ENCODE results near the gene OR6P1.

Gene OR6P1

DNA sequence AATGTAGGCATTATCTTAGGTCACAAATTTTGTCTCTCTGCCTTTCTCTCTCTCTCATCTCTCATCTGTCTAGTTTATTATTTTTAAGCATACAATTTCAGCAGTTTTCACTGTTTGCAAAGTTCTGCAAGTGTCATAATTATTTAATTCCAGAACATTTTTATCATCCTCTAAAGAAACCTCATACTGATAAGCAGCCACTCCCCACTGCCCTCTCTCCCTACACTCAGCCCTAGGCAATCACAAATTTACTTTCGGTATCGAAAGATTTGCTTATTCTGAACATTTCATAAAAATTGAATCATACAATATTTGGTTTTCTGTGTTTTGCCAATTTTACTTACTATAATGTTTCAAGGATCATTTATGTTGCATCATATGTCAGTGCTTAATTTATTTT is 32.8 kb downstream of the OR6P1 start:
- H3K27me3 ChIP-seq (ENCODE audit: insufficient read depth, low read depth, severe bottlenecking): peaks cover 66% of the 10 kb centered on the region
- no peak overlapping the region for H3K27ac ChIP-seq
- no peaks in the 10 kb centered on the region for H3K9me3 ChIP-seq (ENCODE audit: severe bottlenecking)
- no peak for DNase-seq
- H3K36me3 ChIP-seq: no peaks in the 10 kb centered on the region
- TF ChIP-seq, protein P1, sequence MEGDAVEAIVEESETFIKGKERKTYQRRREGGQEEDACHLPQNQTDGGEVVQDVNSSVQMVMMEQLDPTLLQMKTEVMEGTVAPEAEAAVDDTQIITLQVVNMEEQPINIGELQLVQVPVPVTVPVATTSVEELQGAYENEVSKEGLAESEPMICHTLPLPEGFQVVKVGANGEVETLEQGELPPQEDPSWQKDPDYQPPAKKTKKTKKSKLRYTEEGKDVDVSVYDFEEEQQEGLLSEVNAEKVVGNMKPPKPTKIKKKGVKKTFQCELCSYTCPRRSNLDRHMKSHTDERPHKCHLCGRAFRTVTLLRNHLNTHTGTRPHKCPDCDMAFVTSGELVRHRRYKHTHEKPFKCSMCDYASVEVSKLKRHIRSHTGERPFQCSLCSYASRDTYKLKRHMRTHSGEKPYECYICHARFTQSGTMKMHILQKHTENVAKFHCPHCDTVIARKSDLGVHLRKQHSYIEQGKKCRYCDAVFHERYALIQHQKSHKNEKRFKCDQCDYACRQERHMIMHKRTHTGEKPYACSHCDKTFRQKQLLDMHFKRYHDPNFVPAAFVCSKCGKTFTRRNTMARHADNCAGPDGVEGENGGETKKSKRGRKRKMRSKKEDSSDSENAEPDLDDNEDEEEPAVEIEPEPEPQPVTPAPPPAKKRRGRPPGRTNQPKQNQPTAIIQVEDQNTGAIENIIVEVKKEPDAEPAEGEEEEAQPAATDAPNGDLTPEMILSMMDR (IDR thresholded peaks at IDR 0.05; ENCODE audit: low read depth, low read length): no peak
- H3K4me3 ChIP-seq (ENCODE audit: low read depth, low read length): no peak overlapping the region

DNA sequence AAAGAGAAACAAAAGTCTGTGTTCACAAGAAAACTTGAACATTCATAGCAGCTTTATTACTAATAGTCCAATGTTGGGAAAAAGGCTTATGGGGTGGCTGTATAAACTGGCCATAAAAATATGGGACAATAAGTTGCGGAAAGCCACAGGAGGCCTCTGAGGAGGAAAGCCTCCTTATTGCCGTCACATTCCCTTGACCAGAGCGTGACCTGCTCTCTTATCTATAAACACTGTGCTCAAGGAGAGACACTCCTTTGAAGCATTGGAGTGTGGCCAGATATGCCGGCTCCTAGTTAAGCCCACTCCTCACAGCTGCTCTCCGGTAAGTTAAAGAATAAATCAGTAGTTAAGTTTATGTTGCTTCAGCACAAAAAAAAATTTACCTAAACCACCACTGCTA is 35.9 kb downstream of the OR6P1 start:
- H3K27ac ChIP-seq: no peak overlapping the region
- H3K9me3 ChIP-seq (ENCODE audit: severe bottlenecking): no peaks in the 10 kb centered on the region
- no peaks in the 10 kb centered on the region for H3K36me3 ChIP-seq
- no peak for DNase-seq
- H3K27me3 ChIP-seq (ENCODE audit: insufficient read depth, low read depth, severe bottlenecking): peaks cover 87% of the 10 kb centered on the region
- H3K4me3 ChIP-seq (ENCODE audit: low read depth, low read length): no peak overlapping the region
- TF ChIP-seq, protein P1 (IDR thresholded peaks at IDR 0.05; ENCODE audit: low read depth, low read length): no peak

DNA sequence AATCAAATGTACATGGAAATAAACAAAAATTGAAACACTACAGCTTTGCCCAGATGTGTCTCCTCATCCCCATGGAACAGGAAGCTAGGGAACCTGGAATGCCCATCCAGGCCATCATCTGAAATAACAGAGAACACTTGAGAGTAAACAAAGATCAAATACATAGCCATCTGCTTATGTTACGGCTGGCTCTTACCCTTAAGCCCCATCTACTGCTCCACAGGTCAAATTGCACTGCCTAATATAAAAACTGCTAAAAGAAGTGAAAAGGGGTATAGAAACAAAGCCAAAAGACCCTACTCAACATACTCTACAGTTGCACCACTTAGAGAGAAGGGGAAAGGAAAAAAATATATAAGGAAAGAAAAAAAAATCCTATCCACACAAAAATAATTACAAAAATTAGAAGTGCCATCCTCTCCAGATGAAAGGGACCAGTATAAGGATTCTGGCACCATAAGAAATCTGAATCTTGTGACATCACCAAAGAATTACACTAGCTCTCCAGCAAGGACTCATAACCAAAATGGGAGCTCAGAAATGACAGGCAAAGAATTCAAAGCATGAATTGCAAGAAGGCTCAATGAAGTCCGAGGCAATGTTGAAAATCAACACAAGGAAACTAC is 43.1 kb downstream of the OR6P1 start:
- no peak overlapping the region for H3K27ac ChIP-seq
- H3K36me3 ChIP-seq: no peaks in the 10 kb centered on the region
- no peak for DNase-seq
- no peaks in the 10 kb centered on the region for H3K9me3 ChIP-seq (ENCODE audit: severe bottlenecking)
- no peak overlapping the region for H3K4me3 ChIP-seq (ENCODE audit: low read depth, low read length)
- TF ChIP-seq, protein P1 (IDR thresholded peaks at IDR 0.05; ENCODE audit: low read depth, low read length): no peak
- peaks cover 75% of the 10 kb centered on the region for H3K27me3 ChIP-seq (ENCODE audit: insufficient read depth, low read depth, severe bottlenecking)

DNA sequence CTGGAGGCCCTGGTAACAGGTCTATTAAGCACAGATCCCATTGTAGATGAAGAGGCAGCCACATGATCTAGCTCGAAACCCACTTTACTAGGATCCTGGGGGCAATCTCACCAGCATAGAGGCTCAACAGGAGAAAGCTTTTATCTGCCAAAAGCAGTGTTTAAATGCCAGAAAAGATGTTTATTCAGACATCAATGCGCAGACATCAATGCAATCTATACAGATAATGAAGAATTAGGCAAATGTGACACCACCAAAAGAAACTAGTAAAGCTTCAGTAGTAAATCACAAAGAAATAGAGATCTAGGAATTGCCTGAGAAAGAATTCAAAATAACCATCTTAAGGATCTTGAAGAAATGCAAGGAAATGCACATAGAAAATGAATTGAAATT is 48.7 kb downstream of the OR6P1 start:
- Histone ChIP-seq H3K27me3 (ENCODE audit: insufficient read depth, low read depth, severe bottlenecking) (peaks cover 68% of the 10 kb centered on the region), H3K4me3 (ENCODE audit: low read depth, low read length) (no peak overlapping the region), H3K36me3 (no peaks in the 10 kb centered on the region), H3K9me3 (ENCODE audit: severe bottlenecking) (no peaks in the 10 kb centered on the region), H3K27ac (no peak overlapping the region)
- TF ChIP-seq, protein P1 (IDR thresholded peaks at IDR 0.05; ENCODE audit: low read depth, low read length): no peak
- DNase-seq: no peak

DNA sequence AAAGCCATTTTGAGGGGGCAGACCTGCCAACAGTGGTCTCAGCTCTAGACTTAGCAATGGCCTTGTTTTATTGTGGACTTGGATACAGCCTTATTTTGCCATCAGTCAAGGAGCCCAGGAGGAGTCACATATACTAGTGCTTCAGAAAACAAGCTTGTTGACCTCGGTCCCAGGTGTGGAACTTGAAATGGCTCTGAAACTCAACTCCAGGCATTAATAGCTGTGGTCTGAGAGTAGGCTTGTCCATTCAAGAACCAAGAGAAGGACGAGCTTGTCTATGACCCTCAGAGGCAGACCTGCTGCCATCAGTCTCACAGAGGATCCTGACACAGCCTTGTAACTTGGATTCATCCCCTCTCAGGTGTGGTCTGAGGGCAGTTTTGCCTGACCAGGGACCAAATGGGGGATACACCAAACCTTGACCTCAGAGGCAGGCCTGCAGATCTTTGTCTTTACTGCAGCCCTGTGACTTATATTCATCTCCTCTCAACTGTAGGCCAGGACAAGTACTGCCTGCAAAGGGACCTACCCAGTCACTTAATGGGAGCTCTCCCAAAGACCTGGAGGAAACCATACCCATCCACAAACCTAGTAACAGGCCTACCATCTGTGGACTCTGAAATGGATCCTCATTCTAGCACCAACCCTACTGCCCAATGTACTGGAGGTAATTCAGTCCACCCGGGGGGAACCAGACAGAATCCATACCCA is 49.3 kb downstream of the OR6P1 start:
- Histone ChIP-seq H3K36me3 (no peaks in the 10 kb centered on the region), H3K4me3 (ENCODE audit: low read depth, low read length) (no peak overlapping the region), H3K27me3 (ENCODE audit: insufficient read depth, low read depth, severe bottlenecking) (peaks cover 74% of the 10 kb centered on the region), H3K27ac (no peak overlapping the region), H3K9me3 (ENCODE audit: severe bottlenecking) (no peaks in the 10 kb centered on the region)
- TF ChIP-seq, protein P1 (IDR thresholded peaks at IDR 0.05; ENCODE audit: low read depth, low read length): no peak
- no peak for DNase-seq
